Endothelial cell (in vitro differentiated cells): ENCODE results near the gene KARS1. TPM values are rescaled to one million over a fixed set of nuclear protein-coding genes. Genes with fewer than 3 reads are reported as not detected.

ENCODE experiments used
- DNase-seq: peaks from one replicate; pipeline ENCODE4 v3.0.0; 2021; ENCODE audit warnings: low spot score
- H3K27ac Mint-ChIP-seq: one replicate; pipeline ENCODE4 v1.8.0; 2021; ENCODE audit warnings: mixed read lengths, inconsistent platforms; ENCODE audit not compliant: unreplicated experiment
- H3K27me3 Mint-ChIP-seq: one replicate; pipeline ENCODE4 v1.8.0; 2021; ENCODE audit warnings: mild to moderate bottlenecking, moderate library complexity, mixed read lengths, inconsistent platforms; ENCODE audit not compliant: unreplicated experiment
- H3K36me3 Mint-ChIP-seq: one replicate; pipeline ENCODE4 v1.8.0; 2021; ENCODE audit warnings: mild to moderate bottlenecking, low read depth, mixed read lengths, inconsistent platforms; ENCODE audit not compliant: unreplicated experiment
- H3K4me1 Mint-ChIP-seq: one replicate; pipeline ENCODE4 v1.8.0; 2021; ENCODE audit warnings: mild to moderate bottlenecking, mixed read lengths, inconsistent platforms; ENCODE audit not compliant: unreplicated experiment
- H3K4me3 Mint-ChIP-seq: one replicate; pipeline ENCODE4 v1.8.0; 2021; ENCODE audit warnings: mild to moderate bottlenecking, mixed read lengths, inconsistent platforms; ENCODE audit not compliant: unreplicated experiment
- H3K9me3 Mint-ChIP-seq: one replicate; pipeline ENCODE4 v1.8.0; 2021; ENCODE audit warnings: mixed read lengths, inconsistent platforms; ENCODE audit not compliant: unreplicated experiment
- total RNA-seq: library from RNA; stranded (reverse); fragmentation: NEBNext Ultra II Directional; extraction: Animal tissue kit (Norgen Biotek cat#: 25700); gene quantifications from one replicate; pipeline ENCODE4 v1.2.1, GENCODE V29; 2021; ENCODE audit not compliant: unreplicated experiment
- TF ChIP-seq, protein P1 (sequence below): fragments of 200-600 bp; sonication (generic); IDR thresholded peaks from one replicate; pipeline ENCODE4 v1.5.0; 2021; ENCODE audit warnings: antibody characterized with exemption; ENCODE audit not compliant: unreplicated experiment

KARS1 gene
- total RNA-seq, 1 donor from 2014 or later = 161 TPM

DNA sequence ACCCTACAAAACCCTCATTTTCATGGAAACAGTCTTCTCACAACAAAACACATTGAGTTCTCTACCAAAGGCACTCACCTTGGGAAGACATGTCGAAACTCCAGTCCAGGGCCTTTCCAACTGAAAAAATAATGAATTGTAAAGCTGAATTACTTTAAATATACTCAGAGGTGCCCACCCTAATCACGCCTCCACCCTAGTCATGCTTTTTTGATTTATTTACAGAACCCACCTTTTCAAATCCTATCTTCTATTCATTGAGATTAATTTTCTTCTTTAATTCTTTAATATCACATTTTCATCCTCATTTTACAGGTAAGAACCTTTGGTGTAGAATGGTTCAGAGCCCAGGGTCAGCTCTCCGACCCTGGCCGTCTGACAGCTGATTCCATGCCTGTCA is 29.4 kb upstream of the KARS1 start, which contains the start of gene CPHXL2:
Gene CPHXL2, minus strand, starts transcription at position 101 of the 400 bp plus-strand sequence. Its CDS starts 10 bp downstream, at position 91.
- Mint-ChIP-seq H3K4me3 (no peak within 1 kb of the TSS), H3K9me3 (peaks cover 11% of the 10 kb centered on the region), H3K27ac (no peak within 1 kb of the TSS), H3K4me1 (peaks cover 7% of the 10 kb centered on the region), H3K36me3 (peaks cover under 1% of the 10 kb centered on the region), H3K27me3 (peaks cover 1% of the 10 kb centered on the region)
- TF ChIP-seq, protein P1, sequence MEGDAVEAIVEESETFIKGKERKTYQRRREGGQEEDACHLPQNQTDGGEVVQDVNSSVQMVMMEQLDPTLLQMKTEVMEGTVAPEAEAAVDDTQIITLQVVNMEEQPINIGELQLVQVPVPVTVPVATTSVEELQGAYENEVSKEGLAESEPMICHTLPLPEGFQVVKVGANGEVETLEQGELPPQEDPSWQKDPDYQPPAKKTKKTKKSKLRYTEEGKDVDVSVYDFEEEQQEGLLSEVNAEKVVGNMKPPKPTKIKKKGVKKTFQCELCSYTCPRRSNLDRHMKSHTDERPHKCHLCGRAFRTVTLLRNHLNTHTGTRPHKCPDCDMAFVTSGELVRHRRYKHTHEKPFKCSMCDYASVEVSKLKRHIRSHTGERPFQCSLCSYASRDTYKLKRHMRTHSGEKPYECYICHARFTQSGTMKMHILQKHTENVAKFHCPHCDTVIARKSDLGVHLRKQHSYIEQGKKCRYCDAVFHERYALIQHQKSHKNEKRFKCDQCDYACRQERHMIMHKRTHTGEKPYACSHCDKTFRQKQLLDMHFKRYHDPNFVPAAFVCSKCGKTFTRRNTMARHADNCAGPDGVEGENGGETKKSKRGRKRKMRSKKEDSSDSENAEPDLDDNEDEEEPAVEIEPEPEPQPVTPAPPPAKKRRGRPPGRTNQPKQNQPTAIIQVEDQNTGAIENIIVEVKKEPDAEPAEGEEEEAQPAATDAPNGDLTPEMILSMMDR = no peak
- no peak for DNase-seq

DNA sequence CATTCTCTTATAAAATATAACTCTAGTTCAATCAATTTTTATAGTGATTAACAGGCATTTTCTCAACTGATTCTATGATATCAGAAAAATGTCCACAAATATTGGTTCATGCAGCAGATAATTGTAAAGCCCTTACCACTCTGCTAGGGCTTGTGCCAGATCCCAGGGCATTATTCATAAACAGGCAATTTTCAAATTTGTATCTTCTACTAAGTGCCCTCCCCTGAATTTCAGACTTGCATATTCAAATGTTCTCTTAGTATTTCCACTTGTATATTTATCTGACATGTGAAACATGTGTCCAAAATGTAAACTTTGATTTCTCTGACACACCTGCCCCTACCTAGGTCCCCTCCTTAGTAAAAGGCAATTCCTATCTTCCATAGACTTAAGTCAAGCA is 20.0 kb upstream of the KARS1 start:
- no peaks in the 10 kb centered on the region for H3K36me3 Mint-ChIP-seq
- no peaks in the 10 kb centered on the region for H3K9me3 Mint-ChIP-seq
- TF ChIP-seq, protein P1 = no peak
- H3K4me3 Mint-ChIP-seq = no peak overlapping the region
- no peak overlapping the region for H3K27ac Mint-ChIP-seq
- no peak for DNase-seq
- H3K4me1 Mint-ChIP-seq = no peaks in the 10 kb centered on the region
- H3K27me3 Mint-ChIP-seq = peaks cover 1% of the 10 kb centered on the region

DNA sequence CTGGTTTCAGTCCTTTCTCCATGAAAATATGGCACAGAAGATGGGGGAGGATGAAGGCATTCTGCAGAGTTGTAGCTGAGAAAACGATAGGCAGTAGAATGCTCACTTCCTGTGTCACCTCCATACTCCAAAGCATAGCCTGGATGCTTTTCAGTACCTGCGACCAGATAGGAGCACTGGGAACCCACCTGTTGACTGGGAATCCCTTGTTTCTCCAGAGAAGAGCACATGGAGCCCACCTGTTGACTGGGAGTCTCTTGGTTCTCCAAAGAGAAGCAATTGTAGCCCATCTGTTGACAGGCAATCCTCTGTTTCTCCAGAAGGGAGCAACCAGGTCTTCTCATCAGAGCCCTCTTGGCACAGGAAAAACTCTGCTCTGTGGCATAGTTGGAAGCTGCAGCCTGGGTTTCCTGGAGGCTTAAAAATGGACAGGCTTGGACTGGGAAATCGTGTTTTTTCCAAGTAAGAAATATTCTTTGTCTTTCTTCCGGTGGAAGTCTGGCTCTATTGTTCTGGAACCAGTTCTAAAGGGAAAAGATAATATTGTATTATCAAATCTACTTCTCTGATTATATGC is 13.3 kb upstream of the KARS1 start:
- Mint-ChIP-seq H3K4me3 (no peak overlapping the region), H3K36me3 (peaks cover 21% of the 10 kb centered on the region), H3K4me1 (no peaks in the 10 kb centered on the region), H3K9me3 (no peaks in the 10 kb centered on the region), H3K27ac (no peak overlapping the region), H3K27me3 (no peaks in the 10 kb centered on the region)
- TF ChIP-seq, protein P1 = no peak
- DNase-seq = no peak

DNA sequence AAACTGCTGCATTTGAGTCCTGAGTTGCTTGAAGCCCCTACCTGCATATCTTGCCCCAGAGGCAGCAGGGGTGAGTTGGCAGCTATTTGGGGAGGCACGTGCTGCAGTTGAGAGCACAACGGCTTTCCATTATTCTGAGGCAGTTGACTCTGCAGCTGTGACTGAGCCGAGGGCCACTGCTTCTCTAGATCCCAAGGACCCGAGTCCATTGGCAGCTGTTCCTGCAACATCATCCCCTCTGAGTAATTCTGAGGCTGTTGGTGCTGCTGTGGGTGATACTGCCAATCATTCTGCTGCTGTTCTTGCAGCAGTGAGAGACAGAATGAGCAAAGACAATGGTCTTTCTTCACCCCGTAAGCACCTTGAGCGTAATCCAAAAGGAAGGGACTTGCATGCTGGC is 12.9 kb upstream of the KARS1 start:
- no peaks in the 10 kb centered on the region for H3K4me1 Mint-ChIP-seq
- no peaks in the 10 kb centered on the region for H3K27me3 Mint-ChIP-seq
- no peak overlapping the region for H3K4me3 Mint-ChIP-seq
- TF ChIP-seq, protein P1 = no peak
- no peak overlapping the region for H3K27ac Mint-ChIP-seq
- DNase-seq = no peak
- H3K36me3 Mint-ChIP-seq = peaks cover 24% of the 10 kb centered on the region
- no peaks in the 10 kb centered on the region for H3K9me3 Mint-ChIP-seq

DNA sequence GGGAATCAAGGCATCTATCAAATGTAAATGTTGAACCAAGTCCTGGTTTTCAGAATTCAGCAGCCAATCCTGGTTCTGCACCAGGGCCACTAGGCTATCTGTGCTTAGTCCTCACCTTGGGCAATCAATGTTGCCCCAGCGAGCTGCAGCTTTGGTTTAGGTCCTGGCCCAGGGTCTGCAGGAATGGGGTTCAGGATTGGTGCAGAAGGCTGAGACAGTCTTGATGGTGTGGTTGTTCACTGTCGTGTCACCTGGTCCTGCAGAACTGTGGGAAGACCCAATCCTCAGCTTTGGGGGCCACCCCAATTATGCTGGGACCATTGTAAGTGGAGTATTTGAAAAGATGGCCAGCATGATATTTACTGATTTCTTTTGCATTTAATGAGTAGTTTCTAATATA is 10.7 kb upstream of the KARS1 start:
- H3K9me3 Mint-ChIP-seq = no peaks in the 10 kb centered on the region

More for the DNA sequence above, 10.7 kb upstream of the KARS1 start:
- peaks cover 33% of the 10 kb centered on the region for H3K36me3 Mint-ChIP-seq
- H3K4me1 Mint-ChIP-seq = peaks cover 6% of the 10 kb centered on the region
- no peak for DNase-seq
- H3K27me3 Mint-ChIP-seq = no peaks in the 10 kb centered on the region
- TF ChIP-seq, protein P1 = no peak
- no peak overlapping the region for H3K4me3 Mint-ChIP-seq
- no peak overlapping the region for H3K27ac Mint-ChIP-seq
